Parathyroid adenoma (tissue), 2 donors: ENCODE data around the gene MYADML2.

Source experiments
- H2AFZ ChIP-seq: fragments of 300-600 bp; sonication (generic); one replicate; pipeline ENCODE4 v1.7.0; 2017; ENCODE audit warnings: antibody characterized with exemption, mild to moderate bottlenecking
- H3K27ac ChIP-seq: fragments of 300-600 bp; sonication (generic); one replicate; pipeline ENCODE4 v1.7.0; 2017
- H3K27me3 ChIP-seq: fragments of 300-600 bp; sonication (generic); one replicate; pipeline ENCODE4 v1.7.0; 2017; ENCODE audit warnings: low read length; ENCODE audit not compliant: control insufficient read depth, insufficient read depth
- H3K36me3 ChIP-seq: fragments of 300-600 bp; sonication (generic); one replicate; pipeline ENCODE4 v1.7.0; 2017; ENCODE audit warnings: low read length; ENCODE audit not compliant: control insufficient read depth, insufficient read depth
- H3K4me1 ChIP-seq: fragments of 300-600 bp; sonication (generic); one replicate; pipeline ENCODE4 v1.7.0; 2017; ENCODE audit warnings: control low read depth
- H3K4me2 ChIP-seq: fragments of 300-600 bp; sonication (generic); one replicate; pipeline ENCODE4 v1.7.0; 2017; ENCODE audit warnings: low read length
- H3K4me3 ChIP-seq: fragments of 300-600 bp; sonication (generic); one replicate; pipeline ENCODE4 v1.7.0; 2017; ENCODE audit warnings: low read depth, low read length
- H3K79me2 ChIP-seq: fragments of 300-600 bp; sonication (generic); one replicate; pipeline ENCODE4 v1.7.0; 2017; ENCODE audit warnings: control low read depth
- H3K9ac ChIP-seq: fragments of 300-600 bp; sonication (generic); one replicate; pipeline ENCODE4 v1.7.0; 2017; ENCODE audit warnings: mild to moderate bottlenecking
- H3K9me3 ChIP-seq: fragments of 300-600 bp; sonication (generic); one replicate; pipeline ENCODE4 v1.7.0; 2017; ENCODE audit warnings: low read length; ENCODE audit not compliant: control insufficient read depth
- CTCF ChIP-seq: fragments of 300-600 bp; sonication (generic); IDR thresholded peaks from one replicate; pipeline ENCODE4 v1.7.0; 2017; ENCODE audit warnings: antibody characterized with exemption, mild to moderate bottlenecking
- donor health status: primary hyperparathyroidism.

Gene MYADML2

GRCh38 chr17:81939881-81940385 is 7.1 kb downstream of the MYADML2 start:
- H3K79me2 ChIP-seq, result no peaks in the 10 kb centered on the region
- no peak overlapping the region for H3K9ac ChIP-seq
- no peaks in the 10 kb centered on the region for H3K27me3 ChIP-seq
- H3K4me1 ChIP-seq, result no peaks in the 10 kb centered on the region
- H3K36me3 ChIP-seq, result no peaks in the 10 kb centered on the region
- H3K9me3 ChIP-seq, result no peaks in the 10 kb centered on the region
- no peak overlapping the region for H3K27ac ChIP-seq
- H3K4me2 ChIP-seq, result no peak overlapping the region
- H3K4me3 ChIP-seq, result no peak overlapping the region
- TF ChIP-seq CTCF, result no peak
- no peak overlapping the region for H2AFZ ChIP-seq

DNA sequence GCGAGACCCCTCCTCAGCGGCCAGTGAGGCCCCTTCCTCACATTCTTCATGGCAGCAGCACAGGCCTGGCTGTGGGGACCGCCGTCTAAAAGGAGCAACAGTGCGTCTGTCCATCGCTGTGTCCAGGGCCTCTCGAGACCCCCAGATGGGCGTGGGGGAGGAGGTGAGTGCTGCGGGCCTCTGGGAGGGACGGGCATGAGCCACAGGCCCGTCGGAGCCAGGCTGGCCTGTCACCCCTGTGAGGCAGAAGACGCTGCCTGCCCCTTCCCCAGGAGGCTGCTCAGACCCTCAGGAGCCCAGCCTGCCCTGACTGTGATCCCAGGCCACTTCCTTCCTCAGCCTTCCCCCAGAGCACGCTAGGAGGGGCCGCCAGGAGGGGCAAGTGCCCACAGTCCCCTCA is 7.8 kb downstream of the MYADML2 start:
- no peaks in the 10 kb centered on the region for H3K79me2 ChIP-seq
- no peak overlapping the region for H3K4me3 ChIP-seq
- no peak overlapping the region for H2AFZ ChIP-seq
- no peak overlapping the region for H3K9ac ChIP-seq
- H3K36me3 ChIP-seq, result no peaks in the 10 kb centered on the region
- no peaks in the 10 kb centered on the region for H3K4me1 ChIP-seq
- H3K4me2 ChIP-seq, result no peak overlapping the region
- H3K27me3 ChIP-seq, result no peaks in the 10 kb centered on the region
- no peak for TF ChIP-seq CTCF
- no peak overlapping the region for H3K27ac ChIP-seq
- no peaks in the 10 kb centered on the region for H3K9me3 ChIP-seq

GRCh38 chr17:81935709-81936084 is 11.3 kb downstream of the MYADML2 start:
- Histone ChIP-seq H3K9me3 (no peaks in the 10 kb centered on the region), H3K36me3 (no peaks in the 10 kb centered on the region), H3K4me3 (no peak overlapping the region), H3K27ac (no peak overlapping the region), H3K79me2 (no peaks in the 10 kb centered on the region), H3K27me3 (no peaks in the 10 kb centered on the region), H3K9ac (no peak overlapping the region), H3K4me1 (no peaks in the 10 kb centered on the region), H3K4me2 (no peak overlapping the region), H2AFZ (no peak overlapping the region)
- no peak for TF ChIP-seq CTCF

DNA sequence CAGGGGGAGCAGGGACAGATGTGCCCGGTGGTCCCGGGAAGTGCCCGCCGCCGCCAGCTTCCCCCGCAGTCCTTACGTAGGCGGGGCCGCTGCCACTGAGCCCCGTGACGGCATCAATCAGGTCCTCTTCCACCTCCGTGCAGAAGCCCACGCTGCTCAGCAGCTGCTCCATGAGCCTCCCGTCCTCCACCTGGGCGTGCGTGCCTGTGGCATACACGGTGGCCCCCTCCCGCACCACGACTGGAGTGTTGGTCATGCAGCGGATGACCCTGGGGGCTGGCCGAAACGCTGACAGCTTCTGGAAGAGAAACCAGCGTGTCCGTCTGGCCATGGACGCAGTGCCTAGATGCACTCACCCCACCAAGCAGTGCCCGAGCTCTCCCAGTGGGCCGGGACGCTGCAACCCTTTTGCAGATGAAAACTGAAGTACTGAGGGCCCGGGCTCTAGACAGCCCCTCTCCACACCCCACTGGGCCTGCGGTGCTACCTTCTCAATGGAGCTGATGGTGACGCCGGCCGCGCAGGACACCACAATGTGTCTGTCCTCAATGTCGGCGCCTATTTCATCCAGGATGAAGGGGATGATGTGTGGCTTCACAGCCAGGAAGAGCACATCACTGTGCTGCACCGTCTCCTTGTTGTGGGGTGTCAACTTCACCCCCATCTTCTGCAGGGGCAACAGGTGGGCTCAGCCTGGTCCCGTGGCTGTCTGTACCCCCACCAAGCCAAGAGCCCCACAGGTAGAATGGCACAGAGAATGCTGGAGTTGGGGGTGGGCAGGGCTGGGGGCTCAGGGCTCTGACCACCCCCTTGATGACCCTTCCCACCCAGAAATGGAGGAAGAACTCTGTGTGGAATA is 12.0 kb downstream of the MYADML2 start:
- H3K27me3 ChIP-seq, result no peaks in the 10 kb centered on the region
- H2AFZ ChIP-seq, result no peak overlapping the region
- H3K36me3 ChIP-seq, result no peaks in the 10 kb centered on the region
- H3K9me3 ChIP-seq, result no peaks in the 10 kb centered on the region
- H3K9ac ChIP-seq, result no peak overlapping the region
- no peak overlapping the region for H3K27ac ChIP-seq
- no peak overlapping the region for H3K4me3 ChIP-seq
- H3K4me2 ChIP-seq, result no peak overlapping the region
- no peaks in the 10 kb centered on the region for H3K4me1 ChIP-seq
- TF ChIP-seq CTCF, result no peak
- H3K79me2 ChIP-seq, result no peaks in the 10 kb centered on the region
